Right lobe of liver (tissue), 4 donors: ENCODE results near the gene CILP2.

Experiments used
- CTCF ChIP-seq, 4 donors: fragments of 200-600 bp in 3 of 4; fragments of 450-650 bp in 1 of 4; IDR thresholded peaks; one replicate each; pipeline versions ENCODE4 v1.5.1 to v1.8.0; 2016 to 2022; ENCODE audit warnings: antibody characterized with exemption in 4 of 4, mild to moderate bottlenecking in 2 of 4
- POLR2A ChIP-seq: fragments of 450-650 bp; IDR thresholded peaks from one replicate; pipeline ENCODE4 v1.6.1; 2017; ENCODE audit warnings: antibody characterized with exemption, mild to moderate bottlenecking
- donor health status: DM: no; HTN: no; CAD: no.
- donor health status: DM: no; HTN: no; CAD: no.
- donor health status: DM: no; HTN: yes; CAD: no.

GRCh38 chr19:19498255-19498991, 39.6 kb upstream of the CILP2 start:
- TF ChIP-seq CTCF (IDR thresholded peaks at IDR 0.05): no peak
- no peak for TF ChIP-seq POLR2A
